GM06990 (cell line): Measurements from ENCODE around the gene ZNF652.

Experiments
- DNase-seq: peaks from one replicate; pipeline ENCODE4 v3.0.0-alpha.2; 2011; ENCODE audit not compliant: insufficient read length; ENCODE audit errors: extremely low read depth
- H3K27me3 ChIP-seq: replicated peaks from 2 replicates; pipeline ENCODE4 v1.6.0; 2011; ENCODE audit warnings: low read length; ENCODE audit not compliant: control insufficient read depth, insufficient read depth
- H3K36me3 ChIP-seq: 2 replicates; pipeline ENCODE4 v1.5.1; 2011; ENCODE audit warnings: low read length; ENCODE audit not compliant: control insufficient read depth, insufficient read depth
- H3K4me3 ChIP-seq: replicated peaks from 2 replicates; pipeline ENCODE4 v1.5.1; 2011; ENCODE audit warnings: low read depth, mild to moderate bottlenecking, control low read depth, low read length
- CTCF ChIP-seq: IDR thresholded peaks from 2 replicates; pipeline ENCODE4 v1.5.1; 2011; ENCODE audit warnings: low read length, control low read depth, mild to moderate bottlenecking, inconsistent platforms; ENCODE audit not compliant: insufficient read depth, poor library complexity, severe bottlenecking

Gene ZNF652

DNA sequence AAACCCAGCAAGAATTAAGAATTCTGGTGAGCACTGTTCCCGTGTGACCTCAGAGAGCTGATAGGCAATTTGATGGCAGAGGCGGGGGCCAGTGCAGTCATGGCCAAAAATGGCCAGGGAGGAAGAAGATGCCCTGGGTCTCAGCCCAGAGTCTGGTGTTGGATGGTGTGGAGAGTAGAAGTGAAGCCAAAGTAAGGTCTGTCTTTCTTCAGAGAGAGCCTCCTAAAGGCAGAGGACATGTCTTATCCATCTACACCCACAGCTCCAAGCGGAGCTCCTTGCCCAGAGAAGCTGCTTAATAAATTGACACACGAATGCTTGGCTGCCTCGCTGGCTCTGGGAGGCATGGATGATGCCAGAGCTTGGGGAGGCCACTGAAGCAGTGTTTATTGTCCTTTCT is 19.7 kb upstream of the ZNF652 start:
- Histone ChIP-seq H3K4me3 (no peak overlapping the region), H3K36me3 (no peaks in the 10 kb centered on the region), H3K27me3 (no peaks in the 10 kb centered on the region)
- TF ChIP-seq CTCF, result no peak
- DNase-seq, result no peak

DNA sequence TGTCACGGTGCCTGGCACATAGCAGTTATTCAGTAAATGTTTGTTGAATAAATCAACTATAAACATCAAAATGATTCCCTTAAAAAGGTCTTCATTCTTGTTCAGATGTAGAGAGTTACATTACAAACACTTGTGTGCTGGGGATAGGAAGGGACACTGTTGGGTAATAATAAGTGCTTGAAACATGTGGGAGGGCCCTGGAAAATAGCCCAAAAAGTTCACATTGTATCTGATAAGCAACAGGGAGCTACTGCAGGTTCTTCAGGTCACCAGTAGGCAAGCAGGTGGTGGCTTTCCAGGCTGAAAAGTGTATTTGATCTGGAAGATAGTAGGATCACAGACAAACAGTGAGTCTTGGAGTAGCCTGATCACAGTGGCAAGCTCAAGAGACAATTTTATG is 19.0 kb upstream of the ZNF652 start:
- no peak overlapping the region for H3K4me3 ChIP-seq
- H3K36me3 ChIP-seq, result no peaks in the 10 kb centered on the region
- no peak for DNase-seq
- TF ChIP-seq CTCF, result no peak
- H3K27me3 ChIP-seq, result no peaks in the 10 kb centered on the region

- H3K36me3 ChIP-seq, result no peaks in the 10 kb centered on the region
- no peak overlapping the region for H3K4me3 ChIP-seq
- DNase-seq, result no peak
- H3K27me3 ChIP-seq, result no peaks in the 10 kb centered on the region
- TF ChIP-seq CTCF, result no peak
Measured at GRCh38 chr17:49379926-49380325, 17.9 kb upstream of the ZNF652 start.

- no peak for DNase-seq
- Histone ChIP-seq H3K36me3 (no peaks in the 10 kb centered on the region), H3K4me3 (no peak overlapping the region), H3K27me3 (no peaks in the 10 kb centered on the region)
- no peak for TF ChIP-seq CTCF
Measured at GRCh38 chr17:49378311-49378710, 16.3 kb upstream of the ZNF652 start.

GRCh38 chr17:49375544-49375943 is 13.5 kb upstream of the ZNF652 start:
- no peak for TF ChIP-seq CTCF
- no peak for DNase-seq
- Histone ChIP-seq H3K36me3 (no peaks in the 10 kb centered on the region), H3K27me3 (no peaks in the 10 kb centered on the region), H3K4me3 (no peak overlapping the region)

- no peaks in the 10 kb centered on the region for H3K36me3 ChIP-seq
- DNase-seq, result no peak
- no peak overlapping the region for H3K4me3 ChIP-seq
- TF ChIP-seq CTCF, result no peak
- H3K27me3 ChIP-seq, result no peaks in the 10 kb centered on the region
Measured at GRCh38 chr17:49373115-49373514, 11.1 kb upstream of the ZNF652 start.
